Measurements from ENCODE around the gene TTLL8. TPM values are rescaled to one million over a fixed set of nuclear protein-coding genes. Genes with fewer than 3 reads are reported as not detected.

Gene TTLL8
- total and polyA plus RNA-seq, 2 donors (not counting 3 experiments of a cell fraction or from before 2014, with no cell fraction given): not detected

DNA sequence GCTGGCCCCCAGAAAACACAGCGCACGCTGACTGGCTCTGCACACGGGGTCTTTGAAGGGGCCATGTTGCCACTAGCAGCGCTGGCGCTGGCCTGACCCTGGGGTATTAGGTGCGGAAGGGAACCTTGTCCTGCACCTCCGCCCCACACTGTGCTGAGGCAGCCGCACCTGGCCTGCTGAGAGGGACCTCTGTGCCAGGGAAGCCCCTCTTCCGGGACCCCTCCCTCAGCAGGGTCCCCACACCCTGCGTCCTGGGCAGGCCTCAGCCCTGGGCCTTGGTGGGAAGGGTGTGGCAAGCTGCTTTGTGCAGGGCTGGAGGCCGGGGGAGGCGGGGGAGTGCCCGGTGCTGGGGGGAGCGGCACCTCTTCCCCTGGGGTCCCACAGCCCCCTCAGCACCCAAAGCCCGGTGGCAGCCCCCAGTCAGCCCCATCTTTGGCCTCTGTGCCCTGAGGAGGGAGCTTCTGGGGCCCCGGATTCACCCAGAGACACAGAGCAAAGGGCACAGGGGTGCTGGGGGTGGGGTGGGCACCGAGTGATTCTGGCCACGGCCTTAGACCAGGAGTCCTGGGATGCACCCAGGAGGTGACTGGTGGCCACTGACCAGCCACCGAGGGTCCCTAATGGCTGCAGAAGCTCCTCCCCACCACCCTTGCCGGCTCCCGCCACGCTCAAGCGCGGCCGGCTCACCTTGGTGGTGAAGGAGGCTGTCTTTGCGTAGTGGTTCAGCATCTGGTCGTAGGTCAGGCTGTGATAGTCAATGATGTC is 11.4 kb downstream of the TTLL8 start:
- DNase-seq (ENCODE audit: low read depth, low spot score) (no peak), FAIRE-seq (no peak)
- H3K9me1 ChIP-seq (replicated peaks; ENCODE audit: control insufficient read depth, extremely low read depth, insufficient read depth, low read length): no peaks in the 10 kb centered on the region
- no peak overlapping the region for H3K4me3 ChIP-seq (replicated peaks in 1 of 3; ENCODE audit: insufficient read depth in 1 of 3, low read depth in 1 of 3, low read length in 3 of 3)
- H3K27me3 ChIP-seq (ENCODE audit: control insufficient read depth in 2 of 2, insufficient read depth in 2 of 2, low read length in 2 of 2): no peaks in the 10 kb centered on the region
- no peaks in the 10 kb centered on the region for H4K20me1 ChIP-seq (replicated peaks; ENCODE audit: control insufficient read depth, extremely low read depth, insufficient read depth, low read length)
- H3K9ac ChIP-seq (replicated peaks; ENCODE audit: extremely low read depth, insufficient read depth, low read length): no peak overlapping the region
- no TSS peak for BruUV-seq (replicated peaks)
- H3K4me1 ChIP-seq (ENCODE audit: control insufficient read depth, extremely low read depth, insufficient read depth, low read length): no peaks in the 10 kb centered on the region
- H3K9me3 ChIP-seq (replicated peaks; ENCODE audit: control insufficient read depth, insufficient read depth, low read length): no peaks in the 10 kb centered on the region
- TF ChIP-seq, protein P1, sequence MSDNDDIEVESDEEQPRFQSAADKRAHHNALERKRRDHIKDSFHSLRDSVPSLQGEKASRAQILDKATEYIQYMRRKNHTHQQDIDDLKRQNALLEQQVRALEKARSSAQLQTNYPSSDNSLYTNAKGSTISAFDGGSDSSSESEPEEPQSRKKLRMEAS (IDR thresholded peaks at IDR 0.05; ENCODE audit: insufficient read depth, insufficient read length): no peak
- TF ChIP-seq JUN (IDR thresholded peaks at IDR 0.05; ENCODE audit: borderline replicate concordance, insufficient read depth, insufficient read length, low read depth) (no peak), EZH2 (IDR thresholded peaks at IDR 0.05; ENCODE audit: borderline replicate concordance, low read depth, low read length, severe bottlenecking) (no peak), POLR2AphosphoS5 (IDR thresholded peaks at IDR 0.05; ENCODE audit: insufficient read depth, low read depth, low read length) (no peak), FOS (IDR thresholded peaks at IDR 0.05; ENCODE audit: borderline replicate concordance, insufficient read depth, low read length) (no peak), POLR2A (IDR thresholded peaks at IDR 0.05; ENCODE audit: low read depth, low read length) (no peak), GATA2 (IDR thresholded peaks at IDR 0.05; ENCODE audit: insufficient read depth, insufficient read length, low read depth, low read length) (no peak), MYC (IDR thresholded peaks at IDR 0.05; ENCODE audit: low read depth, low read length) (no peak)
- TF ChIP-seq, protein P2, sequence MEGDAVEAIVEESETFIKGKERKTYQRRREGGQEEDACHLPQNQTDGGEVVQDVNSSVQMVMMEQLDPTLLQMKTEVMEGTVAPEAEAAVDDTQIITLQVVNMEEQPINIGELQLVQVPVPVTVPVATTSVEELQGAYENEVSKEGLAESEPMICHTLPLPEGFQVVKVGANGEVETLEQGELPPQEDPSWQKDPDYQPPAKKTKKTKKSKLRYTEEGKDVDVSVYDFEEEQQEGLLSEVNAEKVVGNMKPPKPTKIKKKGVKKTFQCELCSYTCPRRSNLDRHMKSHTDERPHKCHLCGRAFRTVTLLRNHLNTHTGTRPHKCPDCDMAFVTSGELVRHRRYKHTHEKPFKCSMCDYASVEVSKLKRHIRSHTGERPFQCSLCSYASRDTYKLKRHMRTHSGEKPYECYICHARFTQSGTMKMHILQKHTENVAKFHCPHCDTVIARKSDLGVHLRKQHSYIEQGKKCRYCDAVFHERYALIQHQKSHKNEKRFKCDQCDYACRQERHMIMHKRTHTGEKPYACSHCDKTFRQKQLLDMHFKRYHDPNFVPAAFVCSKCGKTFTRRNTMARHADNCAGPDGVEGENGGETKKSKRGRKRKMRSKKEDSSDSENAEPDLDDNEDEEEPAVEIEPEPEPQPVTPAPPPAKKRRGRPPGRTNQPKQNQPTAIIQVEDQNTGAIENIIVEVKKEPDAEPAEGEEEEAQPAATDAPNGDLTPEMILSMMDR (IDR thresholded peaks at IDR 0.05; ENCODE audit: extremely low read depth in 1 of 2, insufficient read depth in 1 of 2, low read depth in 1 of 2, low read length in 2 of 2): no peak
- CTCF ChIA-PET: no interaction called here
- dilution Hi-C loops (cut with MboI; ENCODE audit: extremely low pct_ligation_motif_present, low sequenced_read_pairs) (no loop called here), intact Hi-C loops (cut with micrococcal nuclease) (no loop called here)
- H3K79me2 ChIP-seq (ENCODE audit: control insufficient read depth, insufficient read depth, low read length): no peaks in the 10 kb centered on the region
- H3K36me3 ChIP-seq (ENCODE audit: control insufficient read depth in 2 of 2, extremely low read depth in 1 of 2, insufficient read depth in 2 of 2, low read length in 2 of 2): no peaks in the 10 kb centered on the region
- no peak overlapping the region for H3K27ac ChIP-seq (ENCODE audit: insufficient read depth, low read depth, low read length)
- H2AFZ ChIP-seq (ENCODE audit: low read depth, low read length): no peak overlapping the region
- no peak overlapping the region for H3K4me2 ChIP-seq (ENCODE audit: insufficient read depth, low read length)
- POLR2A ChIA-PET: no interaction called here
